Right atrium auricular region (tissue), 2 donors: Measurements from ENCODE around the gene JPH3. TPM values are rescaled to one million over a fixed set of nuclear protein-coding genes. Genes with fewer than 3 reads are reported as not detected.

ENCODE experiments used
- DNase-seq: peaks from one replicate; pipeline ENCODE4 v3.0.0-alpha.2; 2019; ENCODE audit warnings: low spot score
- H3K27ac ChIP-seq, 2 donors: fragments of 200-600 bp; sonication (generic); 1 replicate in 1 of 2; 2 replicates in 1 of 2; pipeline ENCODE4 v1.5.1; 2016 to 2019
- H3K27me3 ChIP-seq, 2 donors: fragments of 200-600 bp; sonication (generic); one replicate each; pipeline versions ENCODE4 v1.5.1 to v1.6.0; 2017 to 2019
- H3K36me3 ChIP-seq: fragments of 200-600 bp; sonication (generic); one replicate; pipeline ENCODE4 v1.5.1; 2016
- H3K4me1 ChIP-seq, 2 donors: fragments of 200-600 bp; sonication (generic); one replicate each; pipeline versions ENCODE4 v1.5.1 to v1.6.0; 2017 to 2019
- H3K4me3 ChIP-seq, 2 donors: fragments of 200-600 bp; sonication (generic); 1 replicate in 1 of 2; 2 replicates in 1 of 2; pipeline ENCODE4 v1.5.1; 2017 to 2019; ENCODE audit warnings: mild to moderate bottlenecking in 1 of 2, moderate library complexity in 1 of 2
- H3K9me3 ChIP-seq, 2 donors: fragments of 200-600 bp; sonication (generic); one replicate each; pipeline ENCODE4 v1.5.1; 2019
- total RNA-seq, 2 donors: library from RNA; depleted of rRNA; stranded (reverse); fragments of >200 nt; gene quantifications; one replicate each; pipeline ENCODE4 v1.1.0, GENCODE V29; 2016
- TF ChIP-seq, protein P1 (sequence below), 2 donors: fragments of 200-600 bp; sonication (generic); IDR thresholded peaks; one replicate each; pipeline ENCODE4 v1.5.1; 2019; ENCODE audit warnings: antibody characterized with exemption in 2 of 2

JPH3 gene
- total RNA-seq, 2 donors from 2014 or later, result 0.08 to 0.11 TPM

GRCh38 chr16:87741700-87742415 lies 139.6 kb downstream of the JPH3 start:
- Histone ChIP-seq H3K4me1 (peaks cover 0 to 15% of the 10 kb centered on the region in 2 donors), H3K27ac (no peak overlapping the region), H3K36me3 (peaks cover 26% of the 10 kb centered on the region), H3K27me3 (no peaks in the 10 kb centered on the region), H3K4me3 (no peak overlapping the region), H3K9me3 (no peaks in the 10 kb centered on the region)
- DNase-seq, result no peak
- TF ChIP-seq, protein P1, sequence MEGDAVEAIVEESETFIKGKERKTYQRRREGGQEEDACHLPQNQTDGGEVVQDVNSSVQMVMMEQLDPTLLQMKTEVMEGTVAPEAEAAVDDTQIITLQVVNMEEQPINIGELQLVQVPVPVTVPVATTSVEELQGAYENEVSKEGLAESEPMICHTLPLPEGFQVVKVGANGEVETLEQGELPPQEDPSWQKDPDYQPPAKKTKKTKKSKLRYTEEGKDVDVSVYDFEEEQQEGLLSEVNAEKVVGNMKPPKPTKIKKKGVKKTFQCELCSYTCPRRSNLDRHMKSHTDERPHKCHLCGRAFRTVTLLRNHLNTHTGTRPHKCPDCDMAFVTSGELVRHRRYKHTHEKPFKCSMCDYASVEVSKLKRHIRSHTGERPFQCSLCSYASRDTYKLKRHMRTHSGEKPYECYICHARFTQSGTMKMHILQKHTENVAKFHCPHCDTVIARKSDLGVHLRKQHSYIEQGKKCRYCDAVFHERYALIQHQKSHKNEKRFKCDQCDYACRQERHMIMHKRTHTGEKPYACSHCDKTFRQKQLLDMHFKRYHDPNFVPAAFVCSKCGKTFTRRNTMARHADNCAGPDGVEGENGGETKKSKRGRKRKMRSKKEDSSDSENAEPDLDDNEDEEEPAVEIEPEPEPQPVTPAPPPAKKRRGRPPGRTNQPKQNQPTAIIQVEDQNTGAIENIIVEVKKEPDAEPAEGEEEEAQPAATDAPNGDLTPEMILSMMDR (IDR thresholded peaks at IDR 0.05), result no peak

DNA sequence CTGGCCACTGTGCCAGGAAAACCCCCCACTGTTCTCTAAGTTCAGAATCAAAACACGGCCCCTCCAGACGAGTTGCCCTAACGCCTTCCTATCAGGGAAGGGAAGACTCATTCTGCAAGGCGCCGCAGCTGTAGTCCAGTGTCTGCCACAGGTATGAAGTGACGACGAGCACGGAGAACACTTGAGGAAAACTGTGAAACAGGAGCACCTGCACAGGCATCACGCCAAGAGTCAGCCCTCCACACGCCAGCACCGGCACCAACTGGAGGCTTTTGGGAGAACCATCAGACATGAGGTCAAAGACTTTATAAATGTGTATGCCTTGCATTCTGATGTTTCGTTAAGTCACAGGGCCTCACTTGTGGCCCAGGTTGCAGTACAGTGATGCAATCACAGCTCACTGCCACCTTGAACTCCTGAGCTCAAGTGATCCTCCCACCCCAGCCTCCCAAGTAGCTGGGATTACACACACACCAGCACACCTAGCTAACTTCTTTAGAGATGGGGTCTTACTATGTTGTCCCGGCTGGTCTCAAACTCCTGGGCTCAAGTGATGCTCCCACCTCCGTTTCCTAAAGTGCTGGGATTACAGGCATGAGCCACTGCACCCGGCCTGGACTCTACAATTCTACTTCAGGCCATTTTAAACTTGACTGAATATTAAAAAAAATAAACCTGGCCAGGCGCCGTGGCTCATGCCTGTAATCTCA lies 140.6 kb downstream of the JPH3 start:
- TF ChIP-seq, protein P1 (IDR thresholded peaks at IDR 0.05), result no peak
- Histone ChIP-seq H3K27ac (no peak overlapping the region), H3K27me3 (no peaks in the 10 kb centered on the region), H3K4me1 (peaks cover 0 to 15% of the 10 kb centered on the region in 2 donors), H3K9me3 (no peaks in the 10 kb centered on the region), H3K4me3 (no peak overlapping the region), H3K36me3 (peaks cover 36% of the 10 kb centered on the region)
- no peak for DNase-seq

GRCh38 chr16:87744750-87745514 lies 142.6 kb downstream of the JPH3 start:
- Histone ChIP-seq H3K27me3 (no peaks in the 10 kb centered on the region), H3K4me1 (peaks cover 0 to 14% of the 10 kb centered on the region in 2 donors), H3K9me3 (no peaks in the 10 kb centered on the region), H3K4me3 (no peak overlapping the region), H3K27ac (no peak overlapping the region), H3K36me3 (peaks cover 46% of the 10 kb centered on the region)
- DNase-seq, result no peak
- TF ChIP-seq, protein P1 (IDR thresholded peaks at IDR 0.05), result no peak

GRCh38 chr16:87746178-87746577 lies 143.9 kb downstream of the JPH3 start:
- TF ChIP-seq, protein P1 (IDR thresholded peaks at IDR 0.05), result no peak
- Histone ChIP-seq H3K27me3 (no peaks in the 10 kb centered on the region), H3K9me3 (no peaks in the 10 kb centered on the region), H3K36me3 (peaks cover 42% of the 10 kb centered on the region), H3K4me3 (no peak overlapping the region), H3K27ac (no peak overlapping the region), H3K4me1 (peaks cover 0 to 3% of the 10 kb centered on the region in 2 donors)
- no peak for DNase-seq

Other genes with a start within 250 kb of the JPH3 start
- gene FBXO31, start 218.7 kb upstream of the JPH3 start, total RNA-seq, result 10 to 100 TPM; 39.3 to 53.1 TPM
- gene MAP1LC3B, start 210.2 kb upstream of the JPH3 start, total RNA-seq, result 10 to 100 TPM; 57.5 to 83.0 TPM
- gene ZCCHC14, start 109.5 kb upstream of the JPH3 start, total RNA-seq, result 10 to 100 TPM; 10.6 to 18.0 TPM
- gene KLHDC4, start 163.5 kb downstream of the JPH3 start, total RNA-seq, result 10 to 100 TPM; 11.8 to 12.6 TPM